Globus pallidus (tissue), 1 donor: ENCODE results near the gene SPRING1.

Experiments
- DNase-seq: peaks from one replicate; pipeline ENCODE4 v3.0.0-alpha.2; 2015; ENCODE audit warnings: low spot score

SPRING1 gene

GRCh38 chr12:116708826-116709756 is 28.8 kb downstream of the SPRING1 start:
- DNase-seq: peak; percentile 95

GRCh38 chr12:116707751-116708150 is 30.1 kb downstream of the SPRING1 start:
- DNase-seq: no peak

- DNase-seq: peak; percentile 77
Observed at GRCh38 chr12:116703214-116703795, 34.6 kb downstream of the SPRING1 start.

GRCh38 chr12:116701432-116701831 is 36.4 kb downstream of the SPRING1 start:
- no peak for DNase-seq

GRCh38 chr12:116700066-116700465 is 37.8 kb downstream of the SPRING1 start:
- no peak for DNase-seq

GRCh38 chr12:116698554-116699075 is 39.3 kb downstream of the SPRING1 start:
- no peak for DNase-seq

GRCh38 chr12:116698116-116698515 is 39.8 kb downstream of the SPRING1 start:
- no peak for DNase-seq

GRCh38 chr12:116697716-116698115 is 40.2 kb downstream of the SPRING1 start:
- DNase-seq: no peak

- no peak for DNase-seq
Observed at GRCh38 chr12:116697305-116697704, 40.6 kb downstream of the SPRING1 start.

GRCh38 chr12:116695464-116695725 is 42.5 kb downstream of the SPRING1 start:
- DNase-seq: no peak

- no peak for DNase-seq
Observed at GRCh38 chr12:116694653-116695463, 43.0 kb downstream of the SPRING1 start.

GRCh38 chr12:116693286-116694227 is 44.3 kb downstream of the SPRING1 start:
- DNase-seq: no peak

- no peak for DNase-seq
Observed at GRCh38 chr12:116692605-116693004, 45.3 kb downstream of the SPRING1 start.

GRCh38 chr12:116691636-116692035 is 46.2 kb downstream of the SPRING1 start:
- DNase-seq: no peak

GRCh38 chr12:116691205-116691604 is 46.7 kb downstream of the SPRING1 start:
- DNase-seq: no peak

- no peak for DNase-seq
Observed at GRCh38 chr12:116689979-116690744, 47.7 kb downstream of the SPRING1 start.

- DNase-seq: no peak
Observed at GRCh38 chr12:116689521-116689920, 48.3 kb downstream of the SPRING1 start.
